GM12873 (cell line): ENCODE measurements around the gene KCNG2.

Experiments used
- CTCF ChIP-seq: IDR thresholded peaks from 2 replicates; pipeline ENCODE4 v1.5.1; 2012; ENCODE audit warnings: low read depth, mild to moderate bottlenecking, moderate library complexity, low read length, control low read depth; ENCODE audit not compliant: insufficient read depth; ENCODE audit errors: missing control alignments

Gene KCNG2

GRCh38 chr18:79912409-79912991, 114.8 kb downstream of the KCNG2 start:
- TF ChIP-seq CTCF: no peak

- no peak for TF ChIP-seq CTCF
Observed at GRCh38 chr18:79912994-79913831, 115.5 kb downstream of the KCNG2 start.

GRCh38 chr18:79914614-79915160, 116.9 kb downstream of the KCNG2 start:
- TF ChIP-seq CTCF: no peak

GRCh38 chr18:79915161-79916127, 117.7 kb downstream of the KCNG2 start:
- TF ChIP-seq CTCF: no peak

DNA sequence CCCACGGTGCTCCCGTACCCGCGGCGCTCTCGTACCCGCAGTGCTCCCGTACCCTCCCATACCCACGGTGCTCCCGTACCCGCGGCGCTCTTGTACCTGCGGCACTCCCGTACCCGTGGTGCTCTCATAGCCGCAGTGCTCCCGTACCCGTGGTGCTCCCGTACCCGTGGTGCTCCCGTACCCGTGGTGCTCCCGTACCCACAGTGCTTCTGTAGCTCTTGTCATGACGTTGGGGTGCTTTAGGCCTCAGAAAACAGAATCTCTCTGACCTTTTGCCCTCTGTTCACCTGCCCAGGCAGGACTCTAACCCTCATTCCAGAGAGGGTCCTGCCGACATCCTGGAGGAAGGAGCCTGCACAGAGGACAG, 118.4 kb downstream of the KCNG2 start:
- TF ChIP-seq CTCF: no peak

DNA sequence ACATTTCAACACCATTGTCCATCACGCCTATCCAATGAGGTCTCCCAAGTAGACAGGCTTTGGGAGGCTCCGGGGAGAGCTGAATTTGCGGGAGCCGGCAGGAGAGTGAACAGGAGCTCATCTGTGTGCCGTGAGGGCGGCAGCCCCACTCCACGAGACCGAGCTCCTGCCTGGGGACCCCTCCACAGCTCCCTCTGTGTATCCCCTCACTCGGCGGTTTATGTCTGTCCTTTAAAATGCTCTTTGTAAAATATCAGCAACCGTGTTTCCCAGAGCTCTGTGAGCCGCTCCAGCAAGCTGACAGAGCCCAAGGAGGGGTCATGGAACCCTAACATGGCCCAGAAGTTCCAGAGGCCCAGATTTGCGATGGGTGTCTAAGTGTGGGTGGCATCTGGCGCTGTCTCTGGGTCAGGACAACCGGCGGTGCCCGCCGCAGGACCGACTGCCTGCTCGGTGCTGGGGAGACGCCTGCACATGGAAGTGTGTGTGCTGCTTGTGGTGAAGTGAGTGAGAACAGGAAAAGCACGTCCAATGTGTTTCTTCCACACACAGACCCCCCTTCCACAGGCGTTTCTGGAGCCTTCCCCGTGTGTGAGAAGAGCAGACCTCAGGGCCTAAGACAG, 118.9 kb downstream of the KCNG2 start:
- TF ChIP-seq CTCF: no peak
